ENCODE measurements around the gene PAPPA2. TPM values are rescaled to one million over a fixed set of nuclear protein-coding genes. Genes with fewer than 3 reads are reported as not detected.

The PAPPA2 gene
- total and polyA plus RNA-seq, 10 of the 15 experiments (the other 5 are each of a cell fraction or from before 2014, with no cell fraction given) = under 0.01 to 0.06 (median 0.03) TPM; not detected in 7

DNA sequence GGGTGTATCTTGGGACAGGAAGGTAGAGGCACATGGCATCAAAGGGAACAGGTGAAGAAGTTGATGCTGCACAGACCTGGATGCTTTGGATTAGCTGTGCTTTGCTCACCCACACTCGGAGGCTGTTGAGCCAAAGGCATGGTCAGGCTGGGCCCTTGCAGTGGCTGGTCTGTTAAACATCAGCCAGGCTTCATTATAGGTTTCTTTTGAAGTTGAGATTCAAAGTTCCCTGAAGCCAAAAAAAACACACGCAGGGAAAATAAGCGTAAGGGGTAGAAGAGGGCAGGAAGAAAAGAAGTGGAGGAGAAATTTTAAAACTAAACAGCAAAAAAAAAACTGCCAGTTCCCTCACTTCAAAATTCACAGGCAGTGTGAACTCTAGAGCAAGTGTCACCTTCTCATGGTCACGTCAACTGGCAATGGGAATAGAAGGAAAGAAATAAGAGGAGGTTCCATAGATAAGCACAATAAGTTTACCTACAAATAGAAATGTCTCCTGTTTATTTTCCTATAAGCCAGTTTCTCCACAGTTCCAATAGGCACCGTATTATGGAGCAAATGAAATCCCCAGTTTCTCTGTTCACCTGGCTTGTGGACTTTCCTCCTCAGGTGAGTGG, 139.5 kb downstream of the PAPPA2 start:
- no peak overlapping the region for H3K4me3 ChIP-seq
- in situ Hi-C loops (cut with MboI) (no loop called here), intact Hi-C loops (cut with micrococcal nuclease; ENCODE audit: unreplicated experiment) (no loop called here)
- no peak overlapping the region for H2AFZ ChIP-seq (ENCODE audit: control insufficient read depth, low read depth, low read length)
- ChIA-PET SMC1A (ENCODE audit: uncharacterized antibody, unreplicated experiment) (no interaction called here), POLR2A (no interaction called here), CTCF (no interaction called here), RAD21 (ENCODE audit: unreplicated experiment) (no interaction called here)
- H3K27ac ChIP-seq (ENCODE audit: control insufficient read depth, insufficient read depth) = no peak overlapping the region
- TF ChIP-seq CBX3 (IDR thresholded peaks at IDR 0.05; ENCODE audit: borderline replicate concordance, low read depth) (no peak), GABPA (IDR thresholded peaks at IDR 0.05; ENCODE audit: low read depth) (no peak), FOXM1 (IDR thresholded peaks at IDR 0.05; ENCODE audit: low read depth, low read length) (no peak), MEF2A (IDR thresholded peaks at IDR 0.05; ENCODE audit: insufficient read depth, low read depth, low read length) (no peak), RAD21 (IDR thresholded peaks at IDR 0.05; ENCODE audit: insufficient read depth, low read depth, low read length) (no peak), RFX5 (IDR thresholded peaks at IDR 0.05; ENCODE audit: low read depth, low read length) (no peak), TCF12 (IDR thresholded peaks at IDR 0.05; ENCODE audit: low read depth, low read length) (no peak), RCOR1 (conservative IDR thresholded peaks at IDR 0.05; ENCODE audit: low read depth, low read length) (no peak), MTA3 (IDR thresholded peaks at IDR 0.05; ENCODE audit: borderline replicate concordance, low read length) (no peak)
- TF ChIP-seq, protein P1, sequence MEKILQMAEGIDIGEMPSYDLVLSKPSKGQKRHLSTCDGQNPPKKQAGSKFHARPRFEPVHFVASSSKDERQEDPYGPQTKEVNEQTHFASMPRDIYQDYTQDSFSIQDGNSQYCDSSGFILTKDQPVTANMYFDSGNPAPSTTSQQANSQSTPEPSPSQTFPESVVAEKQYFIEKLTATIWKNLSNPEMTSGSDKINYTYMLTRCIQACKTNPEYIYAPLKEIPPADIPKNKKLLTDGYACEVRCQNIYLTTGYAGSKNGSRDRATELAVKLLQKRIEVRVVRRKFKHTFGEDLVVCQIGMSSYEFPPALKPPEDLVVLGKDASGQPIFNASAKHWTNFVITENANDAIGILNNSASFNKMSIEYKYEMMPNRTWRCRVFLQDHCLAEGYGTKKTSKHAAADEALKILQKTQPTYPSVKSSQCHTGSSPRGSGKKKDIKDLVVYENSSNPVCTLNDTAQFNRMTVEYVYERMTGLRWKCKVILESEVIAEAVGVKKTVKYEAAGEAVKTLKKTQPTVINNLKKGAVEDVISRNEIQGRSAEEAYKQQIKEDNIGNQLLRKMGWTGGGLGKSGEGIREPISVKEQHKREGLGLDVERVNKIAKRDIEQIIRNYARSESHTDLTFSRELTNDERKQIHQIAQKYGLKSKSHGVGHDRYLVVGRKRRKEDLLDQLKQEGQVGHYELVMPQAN (conservative IDR thresholded peaks at IDR 0.05) = no peak
- TF ChIP-seq, protein P2, sequence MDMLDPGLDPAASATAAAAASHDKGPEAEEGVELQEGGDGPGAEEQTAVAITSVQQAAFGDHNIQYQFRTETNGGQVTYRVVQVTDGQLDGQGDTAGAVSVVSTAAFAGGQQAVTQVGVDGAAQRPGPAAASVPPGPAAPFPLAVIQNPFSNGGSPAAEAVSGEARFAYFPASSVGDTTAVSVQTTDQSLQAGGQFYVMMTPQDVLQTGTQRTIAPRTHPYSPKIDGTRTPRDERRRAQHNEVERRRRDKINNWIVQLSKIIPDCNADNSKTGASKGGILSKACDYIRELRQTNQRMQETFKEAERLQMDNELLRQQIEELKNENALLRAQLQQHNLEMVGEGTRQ (IDR thresholded peaks at IDR 0.05; ENCODE audit: borderline replicate concordance, low read depth, low read length) = no peak
- no peaks in the 10 kb centered on the region for H3K79me2 ChIP-seq (ENCODE audit: control insufficient read depth, insufficient read depth, low read length)
- no peaks in the 10 kb centered on the region for H4K20me1 ChIP-seq (ENCODE audit: control insufficient read depth, insufficient read depth)
- no TSS peak for BruUV-seq (replicated peaks)
- DNase-seq (ENCODE audit: low read depth, low spot score) (no peak), ATAC-seq (no peak), FAIRE-seq (no peak)
- no peaks in the 10 kb centered on the region for H3K9me3 ChIP-seq (replicated peaks; ENCODE audit: control insufficient read depth, insufficient read depth, low read length)
- WGBS (ENCODE audit: insufficient coverage, insufficient replicate concordance, low lambda C conversion rate, missing lambda C conversion rate) = 27% methylated on average over 5 of the region's 5 CpGs
- H3K4me2 ChIP-seq (ENCODE audit: control insufficient read depth, insufficient read depth) = no peak overlapping the region
- H3K27me3 ChIP-seq (replicated peaks in 1 of 2; ENCODE audit: control insufficient read depth in 2 of 2, insufficient read depth in 2 of 2, low read length in 1 of 2) = no peaks in the 10 kb centered on the region
- no peaks in the 10 kb centered on the region for H3K36me3 ChIP-seq (ENCODE audit: control insufficient read depth in 2 of 2, insufficient read depth in 2 of 2, low read length in 1 of 2)
- no peaks in the 10 kb centered on the region for H3K4me1 ChIP-seq (ENCODE audit: control insufficient read depth, insufficient read depth, low read length)
- no peak overlapping the region for H3K9ac ChIP-seq (ENCODE audit: control insufficient read depth, insufficient read depth, low read length)
